ENCODE measurements around the gene BCAM. TPM values are rescaled to one million over a fixed set of nuclear protein-coding genes. Genes with fewer than 3 reads are reported as not detected.

The BCAM gene
- total RNA-seq, 4 donors from 2014 or later: 8.3 to 68.2 (median 19.2) TPM

GRCh38 chr19:44841231-44841630 is 32.3 kb downstream of the BCAM start:
- TF ChIP-seq, protein P1, sequence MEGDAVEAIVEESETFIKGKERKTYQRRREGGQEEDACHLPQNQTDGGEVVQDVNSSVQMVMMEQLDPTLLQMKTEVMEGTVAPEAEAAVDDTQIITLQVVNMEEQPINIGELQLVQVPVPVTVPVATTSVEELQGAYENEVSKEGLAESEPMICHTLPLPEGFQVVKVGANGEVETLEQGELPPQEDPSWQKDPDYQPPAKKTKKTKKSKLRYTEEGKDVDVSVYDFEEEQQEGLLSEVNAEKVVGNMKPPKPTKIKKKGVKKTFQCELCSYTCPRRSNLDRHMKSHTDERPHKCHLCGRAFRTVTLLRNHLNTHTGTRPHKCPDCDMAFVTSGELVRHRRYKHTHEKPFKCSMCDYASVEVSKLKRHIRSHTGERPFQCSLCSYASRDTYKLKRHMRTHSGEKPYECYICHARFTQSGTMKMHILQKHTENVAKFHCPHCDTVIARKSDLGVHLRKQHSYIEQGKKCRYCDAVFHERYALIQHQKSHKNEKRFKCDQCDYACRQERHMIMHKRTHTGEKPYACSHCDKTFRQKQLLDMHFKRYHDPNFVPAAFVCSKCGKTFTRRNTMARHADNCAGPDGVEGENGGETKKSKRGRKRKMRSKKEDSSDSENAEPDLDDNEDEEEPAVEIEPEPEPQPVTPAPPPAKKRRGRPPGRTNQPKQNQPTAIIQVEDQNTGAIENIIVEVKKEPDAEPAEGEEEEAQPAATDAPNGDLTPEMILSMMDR (IDR thresholded peaks at IDR 0.05; ENCODE audit: low read depth): no peak

DNA sequence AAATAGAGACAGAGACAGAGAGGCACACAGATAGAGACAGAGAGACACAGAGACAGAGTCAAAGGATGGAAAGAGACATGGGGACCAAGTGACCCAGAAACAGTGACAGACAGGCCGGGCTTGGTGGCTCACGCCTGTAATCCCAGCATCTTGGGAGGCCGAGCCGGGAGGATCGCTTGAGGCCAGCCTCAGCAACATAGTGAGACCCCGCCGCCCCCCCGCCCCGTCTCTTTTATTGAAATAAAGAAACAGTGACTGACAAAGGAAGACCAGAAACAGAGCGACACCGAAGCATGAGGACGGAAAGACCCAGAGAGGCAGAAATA is 36.3 kb downstream of the BCAM start:
- TF ChIP-seq, protein P1 (IDR thresholded peaks at IDR 0.05; ENCODE audit: low read depth): no peak

GRCh38 chr19:44845612-44846454 is 36.9 kb downstream of the BCAM start, which contains the start of gene NECTIN2:
NECTIN2 (plus strand) TSS chr19:44846297; CDS start chr19:44846526, 229 bp downstream.
- TF ChIP-seq, protein P1 (IDR thresholded peaks at IDR 0.05; ENCODE audit: low read depth): no peak

DNA sequence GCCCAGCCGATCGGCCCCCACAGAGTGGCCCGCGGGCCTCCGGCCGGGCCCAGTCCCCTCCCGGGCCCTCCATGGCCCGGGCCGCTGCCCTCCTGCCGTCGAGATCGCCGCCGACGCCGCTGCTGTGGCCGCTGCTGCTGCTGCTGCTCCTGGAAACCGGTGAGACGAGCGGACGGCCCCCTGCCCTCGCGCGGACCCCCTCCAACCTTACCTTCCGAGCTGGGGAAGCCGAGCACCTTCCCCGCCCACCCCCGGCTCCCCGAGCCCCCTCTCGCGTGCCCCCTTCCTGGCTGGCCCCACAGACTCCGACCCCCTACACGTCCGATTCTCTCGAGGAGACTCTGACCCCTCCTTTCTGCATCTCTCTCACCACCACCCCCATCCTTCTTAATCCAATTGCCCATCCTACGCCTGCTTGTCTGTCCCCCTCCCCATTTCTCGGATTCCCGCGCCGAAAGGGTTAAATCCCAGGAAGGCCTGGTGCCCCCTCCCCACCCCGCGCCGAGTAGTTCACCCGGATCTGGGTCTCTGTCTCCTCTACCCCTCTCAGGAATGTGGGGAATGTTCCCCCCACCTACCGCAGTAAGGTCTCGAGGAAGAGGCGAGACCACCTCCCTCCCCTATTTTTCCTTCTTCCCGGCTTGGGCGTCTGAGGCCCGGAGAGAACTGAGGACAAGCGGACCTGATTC is 37.7 kb downstream of the BCAM start:
- TF ChIP-seq, protein P1 (IDR thresholded peaks at IDR 0.05; ENCODE audit: low read depth): no peak

DNA sequence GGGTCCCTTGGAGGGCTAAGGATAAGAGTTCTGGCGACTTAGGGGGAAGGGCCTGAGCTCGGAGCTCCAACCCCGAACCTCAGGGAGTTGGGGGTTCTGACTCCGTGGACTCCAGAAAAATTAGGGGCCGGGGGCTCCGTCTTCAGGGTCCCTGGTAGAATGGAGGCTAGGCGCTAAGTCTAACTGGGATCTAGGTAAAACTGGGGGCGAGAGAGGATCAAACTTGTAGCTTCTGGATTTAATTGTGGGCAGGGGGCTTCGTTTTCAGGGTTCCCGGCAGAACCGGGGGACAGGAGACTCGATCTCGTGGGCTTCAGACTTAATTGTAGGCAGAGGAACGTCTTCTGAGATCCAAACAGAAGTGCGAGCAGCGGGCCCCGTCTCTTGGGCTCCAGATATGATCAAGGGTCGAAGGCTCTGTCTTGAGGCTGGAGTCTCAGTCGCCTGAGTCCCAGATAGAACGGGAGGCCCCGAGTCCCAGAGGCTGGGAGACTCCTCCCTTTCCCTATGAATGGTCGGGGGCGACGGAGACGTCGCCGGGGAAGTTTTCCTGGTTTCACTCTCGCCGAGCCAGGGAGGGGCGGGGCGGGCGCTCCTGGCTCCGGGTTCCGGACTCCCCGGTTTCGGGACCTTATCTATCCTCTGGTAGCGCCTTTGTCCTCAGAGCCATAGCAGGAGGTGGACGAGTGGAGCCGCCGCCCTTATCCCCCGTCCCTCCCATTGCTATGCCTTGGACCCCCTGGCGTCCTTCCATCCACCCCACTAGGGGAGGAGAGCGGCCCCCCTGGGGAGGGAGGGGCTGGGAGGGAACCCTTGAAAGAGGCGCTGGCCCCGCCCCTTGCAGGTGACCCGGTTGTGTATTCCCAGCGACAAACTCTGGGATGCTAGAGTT is 38.5 kb downstream of the BCAM start:
- TF ChIP-seq, protein P1 (IDR thresholded peaks at IDR 0.05; ENCODE audit: low read depth): no peak

- TF ChIP-seq, protein P1 (IDR thresholded peaks at IDR 0.05; ENCODE audit: low read depth): no peak
Measured at GRCh38 chr19:44848036-44848811, 39.3 kb downstream of the BCAM start.

Data from subcutaneous adipose tissue (tissue), 4 donors.